Fibroblast of the aortic adventitia (primary cell): Measurements from ENCODE around the gene THRSP. TPM values are rescaled to one million over a fixed set of nuclear protein-coding genes. Genes with fewer than 3 reads are reported as not detected.
"Not testable (repeated sequence)": the region's sequence is repeated elsewhere in the genome, so short reads cannot be mapped to it uniquely, and the experiment has no call there.

Source experiments
- DNase-seq: peaks from one replicate; pipeline ENCODE4 v3.0.0-alpha.2; 2010; ENCODE audit warnings: low read depth
- H3K4me3 ChIP-seq: 2 replicates; pipeline ENCODE4 v1.5.1; 2011; ENCODE audit warnings: low read depth, mild to moderate bottlenecking, control low read depth, low read length, moderate library complexity
- CTCF ChIP-seq: IDR thresholded peaks from 2 replicates; pipeline ENCODE4 v1.5.1; 2011; ENCODE audit warnings: mild to moderate bottlenecking, low read length, control low read depth, inconsistent platforms; ENCODE audit not compliant: insufficient read depth
- total RNA-seq: library from RNA; depleted of rRNA; stranded (reverse); fragments of >200 nt; gene quantifications from 2 replicates; pipeline ENCODE4 v1.2.3, GENCODE V29; 2012; ENCODE audit warnings: low replicate concordance

The THRSP gene
- total RNA-seq, 1 donor, result not detected

GRCh38 chr11:78057462-78058055 lies 6.1 kb upstream of the THRSP start:
- no peak for DNase-seq
- TF ChIP-seq CTCF, result no peak
- H3K4me3 ChIP-seq, result no peak overlapping the region

DNA sequence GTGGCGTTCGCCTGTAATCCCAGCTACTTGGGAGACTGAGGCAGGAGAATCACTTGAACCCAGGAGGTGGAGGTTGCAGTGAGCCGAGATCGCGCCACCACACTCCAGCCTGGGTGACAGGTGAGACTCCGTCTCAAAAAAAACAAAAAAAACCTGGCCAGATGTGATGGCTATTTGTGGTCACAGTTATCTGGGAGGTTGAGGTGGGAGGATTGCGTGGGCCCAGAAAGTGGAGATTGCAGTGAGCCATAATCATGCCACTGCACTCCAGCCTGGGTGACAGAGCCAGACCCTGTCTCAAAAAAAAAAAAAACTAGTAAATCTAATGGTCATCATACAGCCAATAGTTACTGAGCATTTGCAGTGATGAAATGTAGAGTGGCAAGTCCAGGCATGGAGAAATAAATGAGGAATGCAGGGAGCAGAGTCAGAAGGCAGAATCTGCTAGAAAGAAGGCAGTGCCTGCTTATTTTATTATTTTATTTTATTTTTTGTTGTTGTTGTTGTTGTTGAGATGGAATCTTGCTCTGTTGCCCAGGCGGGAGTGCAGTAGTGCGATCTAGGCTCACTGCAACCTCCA lies 3.8 kb upstream of the THRSP start:
- not testable (repeated sequence) for H3K4me3 ChIP-seq, DNase-seq

- no peak overlapping the region for H3K4me3 ChIP-seq
- TF ChIP-seq CTCF, result no peak
- no peak for DNase-seq
These were observed 3.1 kb upstream of the THRSP start for GRCh38 chr11:78060533-78060932.

- DNase-seq, result no peak
- H3K4me3 ChIP-seq, result no peak overlapping the region
- TF ChIP-seq CTCF, result no peak
These were observed 2.4 kb upstream of the THRSP start for GRCh38 chr11:78061088-78061920.

- TF ChIP-seq CTCF, result no peak
- DNase-seq, result no peak
- no peak overlapping the region for H3K4me3 ChIP-seq
These were observed 1.7 kb upstream of the THRSP start for GRCh38 chr11:78061921-78062311.

- no peak for DNase-seq
- TF ChIP-seq CTCF, result no peak
These were observed 990 bp upstream of the THRSP start for GRCh38 chr11:78062671-78063070.

GRCh38 chr11:78065203-78065602 lies 1.5 kb downstream of the THRSP start:
- no peak for DNase-seq
- no peak overlapping the region for H3K4me3 ChIP-seq
- TF ChIP-seq CTCF, result no peak

More at GRCh38 chr11:78062671-78063070, 990 bp upstream of the THRSP start:
- H3K4me3 ChIP-seq, result no peak overlapping the region
